Neuronal stem cell (in vitro differentiated cells): ENCODE measurements around the gene GPD2.

Source experiments
- DNase-seq: peaks from one replicate; pipeline ENCODE4 v3.0.0-alpha.2; 2013; ENCODE audit warnings: low spot score
- H2AFZ ChIP-seq: one replicate; pipeline ENCODE4 v1.6.1; 2013; ENCODE audit warnings: mild to moderate bottlenecking, low read length, inconsistent platforms
- H2AK5ac ChIP-seq: 2 replicates; pipeline ENCODE4 v1.6.1; 2013; ENCODE audit warnings: low read depth, mild to moderate bottlenecking, inconsistent platforms, low read length, moderate library complexity, mixed read lengths
- H2BK120ac ChIP-seq: 2 replicates; pipeline ENCODE4 v1.6.1; 2013; ENCODE audit warnings: low read depth, mild to moderate bottlenecking, inconsistent platforms, low read length, moderate library complexity, mixed read lengths
- H2BK12ac ChIP-seq: one replicate; pipeline ENCODE4 v1.6.1; 2013; ENCODE audit warnings: low read length, inconsistent platforms
- H2BK15ac ChIP-seq: 2 replicates; pipeline ENCODE4 v1.6.1; 2013; ENCODE audit warnings: mild to moderate bottlenecking, low read length, inconsistent platforms, mixed read lengths
- H2BK5ac ChIP-seq: one replicate; pipeline ENCODE4 v1.6.1; 2013; ENCODE audit warnings: inconsistent platforms, mild to moderate bottlenecking, low read length, moderate library complexity
- H3K14ac ChIP-seq: one replicate; pipeline ENCODE4 v1.6.1; 2013; ENCODE audit warnings: low read length, inconsistent platforms
- H3K18ac ChIP-seq: 2 replicates; pipeline ENCODE4 v1.6.1; 2013; ENCODE audit warnings: low read length, inconsistent platforms
- H3K23ac ChIP-seq: 2 replicates; pipeline ENCODE4 v1.6.1; 2013; ENCODE audit warnings: low read depth, mild to moderate bottlenecking, mixed read lengths, low read length, inconsistent platforms; ENCODE audit not compliant: poor library complexity
- H3K27ac ChIP-seq: replicated peaks from 3 replicates; pipeline ENCODE4 v1.5.1; 2013; ENCODE audit warnings: low read length, inconsistent platforms
- H3K27me3 ChIP-seq, 3 experiments: 2 replicates each; pipeline ENCODE4 v1.6.1; 2013; ENCODE audit warnings: low read length in 3 of 3, mild to moderate bottlenecking in 2 of 3, inconsistent platforms in 1 of 3, low read depth in 1 of 3, mixed read lengths in 1 of 3, moderate library complexity in 1 of 3; ENCODE audit not compliant: control insufficient read depth in 3 of 3, insufficient read depth in 3 of 3
- H3K36me3 ChIP-seq, 2 donors: replicated peaks in 1 of 2; 2 replicates each; pipeline ENCODE4 v1.6.1; 2013; ENCODE audit warnings: low read length in 2 of 2; ENCODE audit not compliant: control insufficient read depth in 2 of 2, insufficient read depth in 2 of 2
- H3K4ac ChIP-seq: 2 replicates; pipeline ENCODE4 v1.6.1; 2013; ENCODE audit warnings: inconsistent platforms, mild to moderate bottlenecking, low read length, moderate library complexity
- H3K4me1 ChIP-seq, 2 donors: 1 replicate in 1 of 2; 2 replicates in 1 of 2; pipeline ENCODE4 v1.6.1; 2013; ENCODE audit warnings: low read length in 2 of 2, low read depth in 1 of 2; ENCODE audit not compliant: control insufficient read depth in 2 of 2, insufficient read depth in 1 of 2
- H3K4me2 ChIP-seq: one replicate; pipeline ENCODE4 v1.6.1; 2013; ENCODE audit warnings: mild to moderate bottlenecking, low read length, inconsistent platforms; ENCODE audit not compliant: insufficient read depth, poor library complexity, severe bottlenecking
- H3K4me3 ChIP-seq, 2 donors: 2 replicates each; pipeline ENCODE4 v1.5.1; 2013; ENCODE audit warnings: low read length in 2 of 2, mild to moderate bottlenecking in 2 of 2, inconsistent platforms in 1 of 2, moderate library complexity in 1 of 2
- H3K79me1 ChIP-seq: one replicate; pipeline ENCODE4 v1.6.1; 2013; ENCODE audit warnings: low read depth, mild to moderate bottlenecking, inconsistent platforms, low read length, moderate library complexity
- H3K9ac ChIP-seq: one replicate; pipeline ENCODE4 v1.6.1; 2013; ENCODE audit warnings: mild to moderate bottlenecking, low read depth, low read length, inconsistent platforms; ENCODE audit not compliant: poor library complexity
- H3K9me3 ChIP-seq, 2 donors: replicated peaks in 1 of 2; 2 replicates each; pipeline versions ENCODE3 to v1.6.1; 2013; ENCODE audit warnings: low read length in 2 of 2, mild to moderate bottlenecking in 2 of 2, inconsistent platforms in 1 of 2, low read depth in 1 of 2, mixed read lengths in 1 of 2, moderate library complexity in 1 of 2; ENCODE audit not compliant: control insufficient read depth in 2 of 2, insufficient read depth in 1 of 2
- H4K8ac ChIP-seq: one replicate; pipeline ENCODE4 v1.6.1; 2013; ENCODE audit warnings: low read depth, mild to moderate bottlenecking, inconsistent platforms, low read length, moderate library complexity
- H4K91ac ChIP-seq: one replicate; pipeline ENCODE4 v1.6.1; 2013; ENCODE audit warnings: low read length, low read depth, mild to moderate bottlenecking, inconsistent platforms; ENCODE audit not compliant: poor library complexity
- WGBS, 2 donors: extraction: QIAGEN DNeasy Blood & Tissue Kit; methylation state at CpG; one replicate each; pipeline ENCODE4 v1.1.7; 2013; ENCODE audit warnings: missing lambda C conversion rate in 2 of 2, mixed read lengths in 1 of 2; ENCODE audit not compliant: insufficient read length in 2 of 2, insufficient replicate concordance in 1 of 2; ENCODE audit errors: extremely low coverage in 2 of 2; 5-methylcytosine and 5-hydroxymethylcytosine counted together

GPD2 gene

DNA sequence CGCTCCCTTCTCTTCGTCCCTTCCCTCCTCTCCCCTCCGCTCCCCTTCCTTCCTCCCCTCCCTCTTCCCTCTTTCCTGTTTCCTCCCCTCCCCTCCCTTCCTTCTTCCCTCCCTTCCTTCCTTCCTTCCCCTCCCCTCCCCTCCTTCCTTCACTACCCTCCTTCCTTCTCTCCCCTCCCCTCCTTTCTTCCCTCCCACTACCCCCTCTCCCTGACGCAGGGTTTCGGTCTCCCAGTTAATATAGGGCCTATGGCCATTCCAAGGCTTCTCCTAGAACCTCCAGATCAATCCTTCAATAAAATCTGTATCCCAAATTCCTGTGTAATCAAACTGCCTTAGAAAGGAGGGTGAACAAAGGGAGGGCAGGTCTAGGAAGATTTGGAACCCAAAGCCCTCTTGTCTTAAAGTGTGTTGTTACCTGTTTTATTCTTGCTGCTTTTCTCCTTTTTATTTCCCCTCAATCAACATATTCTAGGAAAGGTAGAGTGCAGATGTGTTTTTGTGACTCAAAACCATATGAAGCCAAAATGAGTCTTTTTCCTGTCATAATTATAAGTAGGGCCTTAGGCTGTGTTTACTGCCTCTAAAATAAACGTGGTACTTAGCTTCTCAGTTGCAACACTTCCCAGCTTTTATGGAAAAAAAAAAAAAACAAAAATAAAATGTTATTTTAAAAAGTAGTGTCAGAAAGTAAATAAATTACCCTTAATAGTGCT lies 53.7 kb downstream of the GPD2 start:
- no peak overlapping the region for H2BK15ac ChIP-seq
- no peak overlapping the region for H4K91ac ChIP-seq
- no peak overlapping the region for H3K14ac ChIP-seq
- no peak overlapping the region for H3K4ac ChIP-seq
- no peak overlapping the region for H2AFZ ChIP-seq
- no peak overlapping the region for H2AK5ac ChIP-seq
- H3K18ac ChIP-seq: no peak overlapping the region
- no peak overlapping the region for H2BK12ac ChIP-seq
- H2BK120ac ChIP-seq: no peak overlapping the region
- H3K4me3 ChIP-seq: no peak overlapping the region
- no peak overlapping the region for H3K9ac ChIP-seq
- H3K23ac ChIP-seq: no peak overlapping the region
- no peaks in the 10 kb centered on the region for H3K4me1 ChIP-seq
- no peaks in the 10 kb centered on the region for H3K36me3 ChIP-seq
- no peak overlapping the region for H3K4me2 ChIP-seq
- H3K27ac ChIP-seq: no peak overlapping the region
- no peaks in the 10 kb centered on the region for H3K9me3 ChIP-seq
- no peak for DNase-seq
- no CpG with 5 or more reads among the region's 6 CpGs for WGBS, 2 donors
- no peak overlapping the region for H2BK5ac ChIP-seq
- H3K79me1 ChIP-seq: no peaks in the 10 kb centered on the region
- no peak overlapping the region for H4K8ac ChIP-seq
- H3K27me3 ChIP-seq: no peaks in the 10 kb centered on the region

DNA sequence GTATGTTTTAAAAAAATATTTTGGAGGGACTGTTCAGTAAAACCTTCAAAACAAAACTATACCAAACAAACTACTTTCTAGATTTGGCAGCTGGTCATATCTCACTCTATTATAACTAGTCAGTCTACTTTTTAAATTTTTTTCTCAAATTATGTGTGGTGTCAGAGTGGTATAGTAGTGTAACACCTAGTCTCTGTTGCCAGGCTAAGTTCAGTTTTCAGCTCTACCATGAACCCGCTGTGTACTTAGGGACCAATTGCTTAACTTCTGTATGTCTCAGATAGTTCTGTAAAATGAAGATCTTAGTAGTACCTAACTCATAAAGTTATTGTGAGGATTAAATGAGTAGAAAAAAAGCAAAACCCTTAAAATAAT lies 54.3 kb downstream of the GPD2 start:
- Histone ChIP-seq H2BK120ac (no peak overlapping the region), H3K9me3 (no peaks in the 10 kb centered on the region), H2BK5ac (no peak overlapping the region), H3K27me3 (no peaks in the 10 kb centered on the region), H2AK5ac (no peak overlapping the region), H3K23ac (no peak overlapping the region), H3K79me1 (no peaks in the 10 kb centered on the region), H3K4me2 (no peak overlapping the region), H2BK12ac (no peak overlapping the region), H2BK15ac (no peak overlapping the region), H3K36me3 (no peaks in the 10 kb centered on the region), H4K8ac (no peak overlapping the region), H3K14ac (no peak overlapping the region), H3K27ac (no peak overlapping the region), H3K4me1 (no peaks in the 10 kb centered on the region), H3K4ac (no peak overlapping the region), H3K4me3 (no peak overlapping the region), H3K9ac (no peak overlapping the region), H3K18ac (no peak overlapping the region), H2AFZ (no peak overlapping the region), H4K91ac (no peak overlapping the region)
- no CpG with 5 or more reads among the region's 1 CpG for WGBS, 2 donors
- DNase-seq: no peak

- no CpG with 5 or more reads among the region's 2 CpGs for WGBS, 2 donors
- Histone ChIP-seq H2BK15ac (no peak overlapping the region), H2BK12ac (no peak overlapping the region), H3K4me3 (no peak overlapping the region), H3K9ac (no peak overlapping the region), H2AK5ac (no peak overlapping the region), H3K36me3 (no peaks in the 10 kb centered on the region), H3K9me3 (no peaks in the 10 kb centered on the region), H3K4me2 (no peak overlapping the region), H2BK120ac (no peak overlapping the region), H3K23ac (no peak overlapping the region), H2AFZ (no peak overlapping the region), H3K27ac (no peak overlapping the region), H4K91ac (no peak overlapping the region), H4K8ac (no peak overlapping the region), H3K4me1 (no peaks in the 10 kb centered on the region), H2BK5ac (no peak overlapping the region), H3K27me3 (no peaks in the 10 kb centered on the region), H3K4ac (no peak overlapping the region), H3K79me1 (no peaks in the 10 kb centered on the region), H3K18ac (no peak overlapping the region), H3K14ac (no peak overlapping the region)
- DNase-seq: no peak
Measured at GRCh38 chr2:156491176-156491575, 55.0 kb downstream of the GPD2 start.

DNA sequence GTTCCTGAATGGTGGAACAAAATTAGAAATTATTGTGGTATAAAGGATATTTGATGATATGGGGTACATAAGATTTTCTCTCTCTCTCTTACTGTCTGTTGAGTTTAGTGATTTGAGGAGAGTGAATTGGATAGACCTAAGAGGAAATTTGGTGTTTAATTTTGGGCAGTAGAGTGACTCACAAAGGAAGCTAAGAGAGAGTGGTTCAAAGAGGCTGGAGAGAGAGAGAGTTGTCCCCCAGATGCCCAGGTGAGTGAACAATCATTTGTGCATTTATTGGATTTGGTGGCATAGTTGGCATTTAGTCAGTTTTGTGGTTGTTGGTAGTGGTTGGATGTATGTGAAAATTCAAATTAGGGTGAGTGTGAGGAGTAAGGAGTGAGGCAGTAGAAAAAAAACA lies 56.8 kb downstream of the GPD2 start:
- Histone ChIP-seq H3K4me2 (no peak overlapping the region), H2AK5ac (no peak overlapping the region), H2BK5ac (no peak overlapping the region), H2BK15ac (no peak overlapping the region), H4K91ac (no peak overlapping the region), H3K36me3 (no peaks in the 10 kb centered on the region), H3K18ac (no peak overlapping the region), H3K23ac (no peak overlapping the region), H2AFZ (no peak overlapping the region), H2BK12ac (no peak overlapping the region), H3K14ac (no peak overlapping the region), H2BK120ac (no peak overlapping the region), H4K8ac (no peak overlapping the region), H3K9me3 (no peaks in the 10 kb centered on the region), H3K79me1 (no peaks in the 10 kb centered on the region), H3K4ac (no peak overlapping the region), H3K27ac (no peak overlapping the region), H3K4me3 (no peak overlapping the region), H3K4me1 (no peaks in the 10 kb centered on the region), H3K9ac (no peak overlapping the region), H3K27me3 (no peaks in the 10 kb centered on the region)
- DNase-seq: no peak
